GM18498 (cell line): ENCODE data around the gene EPSTI1.
A peak's percentile ranks its signal among the peaks of the same experiment; 100 is the strongest.
"Not testable (repeated sequence)": the region's sequence is repeated elsewhere in the genome, so short reads cannot be mapped to it uniquely, and the experiment has no call there.

Experiments used
- ATAC-seq: cut with Tn5 transposase; IDR thresholded peaks from one replicate; pipeline ENCODE4 v1.9.1; 2021; ENCODE audit warnings: mild to moderate bottlenecking, moderate library complexity; ENCODE audit not compliant: unreplicated experiment

Gene EPSTI1

DNA sequence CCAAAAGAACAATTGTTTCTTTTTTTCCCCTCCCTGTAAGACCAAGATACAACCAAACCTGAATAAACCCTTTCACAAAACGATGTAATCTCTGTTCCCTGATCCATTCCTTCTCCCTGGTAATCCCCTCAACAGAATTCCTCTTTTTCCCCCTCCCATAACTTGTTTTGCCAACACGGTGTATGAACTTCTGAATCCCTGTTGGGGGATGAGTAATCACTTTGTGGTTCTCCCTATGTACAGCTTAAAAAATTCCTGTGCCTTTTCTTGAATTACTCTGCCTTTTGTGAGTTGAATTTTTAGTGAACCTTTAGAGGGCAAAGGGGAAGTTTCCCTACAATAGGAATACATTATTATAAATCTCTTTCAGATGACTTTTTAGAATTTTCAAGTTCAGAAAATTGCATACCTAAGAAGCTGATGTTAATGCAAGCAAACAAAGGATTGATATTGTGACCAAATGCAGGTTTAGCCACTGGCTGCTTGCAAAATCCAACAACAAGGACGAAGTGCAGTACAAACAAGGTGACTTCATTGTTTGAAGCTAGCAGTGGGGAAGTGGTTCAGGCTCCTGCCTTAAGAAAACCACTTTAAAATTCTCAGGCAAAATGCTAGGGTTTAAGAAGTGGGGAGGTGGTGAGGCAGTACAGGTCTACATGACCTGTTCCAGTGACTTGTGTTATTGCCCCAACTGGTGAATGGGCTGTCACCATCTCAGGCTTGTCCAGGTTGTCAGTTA is 15.0 kb upstream of the EPSTI1 start:
- ATAC-seq: no peak

DNA sequence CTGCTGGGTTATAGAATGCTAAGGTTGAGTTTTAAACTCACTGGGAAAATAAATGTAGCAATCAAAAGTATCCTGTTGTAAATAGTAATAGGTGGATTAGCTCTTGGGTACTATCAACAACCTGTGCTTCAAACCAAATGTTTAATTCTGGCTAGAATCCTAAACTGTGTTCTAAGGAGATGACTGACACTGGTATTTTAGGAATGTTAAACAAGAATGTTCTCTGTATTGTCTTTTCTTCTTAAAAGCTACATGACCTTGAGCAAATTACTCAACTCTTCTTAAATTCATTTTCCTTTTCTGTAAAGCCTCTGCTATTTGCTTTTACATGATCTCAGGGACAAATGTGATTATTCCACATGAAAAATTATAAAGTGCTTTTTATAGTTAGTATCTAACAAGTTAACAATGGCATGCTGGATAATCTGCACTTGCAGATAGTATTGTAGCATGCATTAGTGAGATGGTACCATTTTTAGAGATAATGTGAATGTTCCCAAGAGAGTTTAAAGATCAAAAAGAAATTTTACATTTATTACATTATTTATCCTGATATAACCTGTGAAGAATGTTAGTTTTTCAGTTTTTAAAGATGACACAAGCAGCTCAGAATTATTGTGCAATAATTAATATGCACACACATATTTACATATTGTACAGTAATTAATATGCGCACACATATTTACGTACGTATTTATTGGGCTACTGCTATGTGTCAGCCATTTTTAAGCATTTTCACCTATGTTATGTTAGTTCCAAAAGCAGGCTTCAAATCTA is 13.6 kb upstream of the EPSTI1 start:
- ATAC-seq: no peak

DNA sequence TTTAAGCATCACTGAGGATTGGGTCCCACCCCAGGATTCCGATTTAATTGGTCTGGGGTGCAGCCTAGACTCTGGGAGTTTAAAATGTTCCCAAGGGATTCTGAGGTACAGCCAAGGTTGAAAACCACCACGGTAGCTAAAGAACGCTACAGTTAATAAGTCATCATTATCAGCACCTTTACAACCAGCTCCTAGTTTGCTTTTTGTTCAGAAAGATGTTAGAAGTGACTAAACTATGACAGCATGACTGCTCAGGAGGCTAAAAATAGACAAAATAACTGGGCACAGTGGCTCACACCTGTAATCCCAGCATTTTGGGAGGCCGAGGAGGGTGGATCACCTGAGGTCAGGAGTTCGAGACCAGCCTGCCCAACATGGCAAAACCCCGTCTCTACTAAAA is 11.7 kb upstream of the EPSTI1 start:
- ATAC-seq: no peak

DNA sequence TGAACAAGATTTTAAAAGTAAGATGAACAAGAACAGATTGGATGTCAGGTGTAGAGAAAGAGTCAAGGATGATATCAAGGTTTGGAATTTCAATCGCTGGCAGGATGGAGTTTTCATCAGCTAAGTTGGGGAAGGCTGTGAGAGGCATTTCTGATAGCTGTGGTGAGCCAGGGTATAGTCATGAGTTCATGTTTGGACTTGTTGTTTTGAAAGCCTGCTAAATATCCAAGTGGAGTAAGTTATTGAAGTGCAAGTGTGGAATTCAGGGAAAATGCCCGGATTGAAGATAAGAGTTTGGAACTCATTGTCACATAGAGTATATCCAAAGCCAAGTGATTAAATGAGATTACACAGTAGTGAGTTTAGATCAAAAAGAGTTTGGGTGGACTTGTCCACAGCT is 11.0 kb upstream of the EPSTI1 start:
- no peak for ATAC-seq

DNA sequence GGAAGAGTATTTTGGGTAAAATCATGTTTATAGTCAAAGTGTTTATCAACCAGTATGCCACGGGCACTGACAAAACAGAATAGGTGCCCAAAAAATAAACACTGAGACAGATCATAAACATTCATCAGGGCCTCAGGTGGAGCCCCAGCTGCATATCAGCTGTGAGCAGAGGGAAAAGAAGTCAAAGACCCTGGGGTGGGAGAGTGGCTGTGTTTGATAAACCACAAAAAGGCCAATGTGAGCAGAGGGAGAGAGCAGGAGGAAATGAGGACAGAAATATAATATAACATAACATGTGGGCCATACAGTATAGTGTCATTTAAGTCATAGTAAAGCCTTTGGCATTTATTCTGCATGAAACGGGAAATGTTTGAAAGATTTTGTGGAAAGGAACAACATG is 10.0 kb upstream of the EPSTI1 start:
- ATAC-seq: no peak

DNA sequence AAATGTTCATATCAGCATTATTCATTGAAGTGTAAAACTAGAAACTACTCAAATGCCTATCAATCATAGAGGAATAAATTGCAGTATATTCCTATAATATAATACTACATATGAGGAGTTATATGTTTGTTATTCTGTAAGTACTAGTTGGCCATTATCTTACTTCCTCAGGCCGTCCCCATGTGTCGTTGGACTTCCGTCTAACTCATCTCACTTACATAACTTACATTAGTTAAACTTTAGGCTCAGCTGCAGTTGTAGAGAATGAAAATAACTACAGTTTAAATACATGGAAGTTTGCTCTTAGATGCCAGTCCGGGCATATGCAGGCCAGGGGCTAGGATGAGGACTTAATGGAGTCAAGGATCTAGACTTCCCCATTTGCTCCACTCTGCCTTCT is 8.6 kb upstream of the EPSTI1 start:
- ATAC-seq: no peak

DNA sequence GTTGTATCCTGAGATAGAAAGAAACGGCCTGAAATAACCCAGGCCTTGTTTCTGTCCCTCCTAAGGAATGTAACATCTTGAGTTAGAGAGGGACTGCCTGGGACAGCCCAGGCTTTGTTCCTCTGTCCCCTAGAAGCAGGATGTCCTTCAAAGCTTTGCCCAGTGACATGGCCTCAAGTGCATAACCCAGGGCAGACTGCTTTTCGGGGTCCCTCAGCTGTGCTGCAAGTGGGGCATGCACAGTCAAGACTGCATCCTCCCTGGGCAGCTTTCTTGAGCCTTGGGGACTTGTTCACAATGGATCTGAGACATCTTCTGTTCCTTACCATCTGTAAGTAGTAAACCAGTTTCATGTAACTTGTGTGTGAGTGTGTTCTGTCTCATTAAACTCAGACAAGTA is 7.5 kb upstream of the EPSTI1 start:
- ATAC-seq: no peak

DNA sequence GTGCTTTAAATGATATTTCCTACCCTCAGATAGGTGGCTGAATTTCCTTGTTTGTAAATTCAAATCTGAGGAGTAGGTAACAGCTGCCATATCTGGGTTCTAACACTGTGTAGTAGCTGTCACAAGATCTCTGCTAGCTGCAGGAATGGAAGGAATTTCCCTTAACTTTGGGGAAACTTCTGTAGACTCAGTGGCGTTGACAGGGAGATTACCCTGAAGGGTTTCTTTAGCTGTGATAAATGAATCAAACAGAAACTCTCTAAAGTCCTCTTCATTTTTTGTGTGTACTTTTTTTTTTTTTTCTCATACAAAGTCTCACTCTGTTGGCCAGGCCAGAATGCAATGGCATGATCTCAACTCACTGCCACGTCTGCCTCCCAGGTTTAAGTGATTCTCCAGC is 5.3 kb upstream of the EPSTI1 start:
- ATAC-seq: peak; percentile 34

DNA sequence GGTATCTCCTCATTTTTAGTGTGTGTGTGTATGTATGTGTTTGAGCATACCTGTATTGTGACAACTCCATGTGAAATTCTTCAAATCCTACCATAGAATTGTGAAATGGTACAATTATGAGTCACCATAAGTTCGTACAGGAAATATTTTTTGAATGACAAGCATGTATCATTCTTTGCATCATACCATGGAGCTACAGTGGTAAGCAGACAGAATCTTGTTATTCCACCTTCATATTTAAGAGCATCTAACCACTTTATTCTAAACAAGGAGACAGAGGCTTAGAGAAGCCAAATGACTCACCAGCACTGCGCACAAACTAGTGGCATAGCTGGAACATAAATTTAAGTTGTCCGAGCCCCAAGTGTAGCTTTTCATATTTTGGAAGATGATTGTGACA is 4.5 kb upstream of the EPSTI1 start:
- ATAC-seq: no peak

DNA sequence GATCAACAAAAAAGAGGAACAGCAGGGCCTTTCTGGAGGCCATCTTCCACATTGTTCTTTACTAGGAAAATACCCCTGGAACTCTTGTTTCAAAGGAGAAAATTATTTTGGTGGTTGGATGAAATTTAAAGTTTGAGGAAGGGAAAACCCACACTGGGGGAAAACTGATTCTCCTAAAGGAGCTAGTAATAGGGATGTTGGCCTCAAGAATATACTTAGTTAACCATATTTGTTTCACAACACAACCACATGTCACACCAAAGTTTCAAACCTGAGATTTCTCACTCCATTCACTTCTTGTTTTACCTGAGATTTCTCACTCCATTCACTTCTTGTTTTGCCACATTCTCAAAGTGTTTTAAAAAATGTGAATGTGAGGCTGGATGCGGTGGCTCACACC is 2.8 kb upstream of the EPSTI1 start:
- no peak for ATAC-seq

DNA sequence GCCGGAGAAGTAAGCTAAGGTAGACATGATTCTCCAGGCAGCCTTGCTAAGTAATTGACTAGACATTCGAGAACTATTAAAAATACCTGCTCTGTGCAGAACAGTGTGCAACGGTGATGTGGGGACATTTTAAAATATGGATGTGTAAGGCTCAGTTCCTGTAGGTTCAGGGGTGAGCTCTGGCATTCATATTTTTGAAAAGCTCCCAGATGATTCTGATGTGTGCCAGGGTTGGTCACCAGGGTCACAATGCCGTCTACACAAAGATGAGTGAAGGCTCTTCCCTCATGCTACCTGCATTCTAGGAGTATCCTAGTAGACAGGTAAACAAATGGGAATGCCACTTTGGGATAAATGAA is 702 bp upstream of the EPSTI1 start:
- peak; percentile 22 for ATAC-seq

DNA sequence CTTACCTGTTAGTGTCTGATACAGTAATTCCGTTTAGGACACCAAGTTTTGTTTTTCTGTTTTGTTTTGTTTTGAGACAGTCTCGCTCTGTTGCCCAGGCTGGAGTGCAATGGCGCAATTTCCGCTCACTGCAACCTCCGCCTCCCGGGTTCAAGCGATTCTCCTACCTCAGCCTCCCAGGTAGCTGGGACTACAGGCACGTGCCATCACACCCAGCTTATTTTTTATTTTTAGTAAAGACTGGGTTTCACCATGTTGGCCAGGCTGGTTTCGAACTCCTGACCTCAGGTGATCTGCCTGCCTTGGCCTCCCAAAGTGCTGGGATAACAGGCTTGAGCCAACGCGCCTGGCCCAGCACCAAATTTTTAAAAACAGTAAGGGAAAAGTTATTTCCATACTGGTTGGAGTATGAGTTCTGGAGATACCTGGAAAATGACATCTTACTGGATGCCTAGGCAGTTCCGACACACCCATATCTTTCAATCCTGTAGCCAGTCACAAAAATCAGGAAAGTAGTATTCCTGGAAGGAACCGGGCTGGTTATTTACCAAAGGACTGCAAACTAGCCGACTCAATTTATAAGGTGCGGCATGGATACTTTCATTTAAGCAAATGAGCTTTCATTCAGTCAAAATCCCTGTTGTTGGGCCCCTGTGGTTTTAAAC is 676 bp downstream of the EPSTI1 start:
- not testable (repeated sequence) for ATAC-seq

DNA sequence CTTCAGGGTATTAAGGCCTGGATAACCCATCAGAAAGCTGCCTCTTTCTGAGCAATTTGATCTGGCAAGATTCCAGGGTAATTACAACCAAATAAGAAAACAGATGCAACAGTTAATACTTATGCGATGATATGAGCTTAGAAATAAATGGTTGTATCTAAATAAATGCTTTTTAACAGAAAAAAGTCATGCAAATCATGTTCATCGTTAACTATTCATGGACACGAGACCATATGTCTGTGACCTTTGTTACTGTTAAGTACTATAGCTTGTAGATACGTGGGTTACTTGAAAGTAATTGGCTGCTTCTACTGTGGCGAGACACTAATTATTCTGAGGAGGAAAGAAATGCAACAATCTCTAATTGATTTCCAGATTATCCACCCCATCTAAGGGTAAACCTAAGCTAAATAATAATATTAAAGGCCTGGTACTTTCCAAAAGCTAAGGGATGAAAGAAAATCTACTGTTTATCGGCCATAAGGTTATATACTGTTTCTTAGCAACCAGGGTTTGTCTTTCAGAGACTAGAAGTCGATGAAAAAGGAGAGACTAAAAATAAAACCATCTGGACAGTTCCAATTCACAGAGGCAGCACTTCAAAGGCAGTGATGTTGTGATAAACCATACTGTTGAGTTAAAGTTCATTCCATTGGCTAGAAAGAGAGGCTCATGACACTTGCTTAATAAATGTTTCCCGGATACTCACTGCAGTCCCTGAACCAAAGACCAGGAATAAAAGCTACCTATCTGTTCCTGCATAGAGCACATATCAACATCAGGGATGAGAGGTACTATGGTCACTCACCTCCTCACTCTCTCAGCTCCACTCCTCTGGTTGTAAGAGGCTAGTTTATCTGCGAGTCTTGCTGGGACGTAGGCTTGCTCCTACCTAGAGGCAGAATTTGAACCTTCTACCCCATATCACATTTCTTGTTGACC is 1.5 kb downstream of the EPSTI1 start:
- ATAC-seq: no peak

DNA sequence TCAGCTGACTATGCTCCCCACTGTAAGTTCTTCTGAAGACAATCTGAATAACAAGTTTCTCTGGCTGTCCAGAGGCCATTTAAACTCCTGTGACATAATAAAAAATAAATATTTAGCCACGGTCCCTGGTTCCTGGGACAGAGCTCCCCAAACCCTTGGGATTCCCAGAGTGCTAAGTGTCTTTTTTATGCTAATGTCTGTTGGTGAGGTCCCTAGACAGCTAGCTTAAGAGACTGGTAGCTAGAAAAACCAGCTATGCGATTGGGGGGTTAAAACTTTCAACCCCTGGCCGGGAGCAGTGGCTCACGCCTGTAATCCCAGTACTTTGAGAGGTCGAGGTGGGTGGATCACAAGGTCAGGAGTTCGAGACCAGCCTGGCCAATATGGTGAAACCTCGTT is 5.9 kb downstream of the EPSTI1 start:
- no peak for ATAC-seq

DNA sequence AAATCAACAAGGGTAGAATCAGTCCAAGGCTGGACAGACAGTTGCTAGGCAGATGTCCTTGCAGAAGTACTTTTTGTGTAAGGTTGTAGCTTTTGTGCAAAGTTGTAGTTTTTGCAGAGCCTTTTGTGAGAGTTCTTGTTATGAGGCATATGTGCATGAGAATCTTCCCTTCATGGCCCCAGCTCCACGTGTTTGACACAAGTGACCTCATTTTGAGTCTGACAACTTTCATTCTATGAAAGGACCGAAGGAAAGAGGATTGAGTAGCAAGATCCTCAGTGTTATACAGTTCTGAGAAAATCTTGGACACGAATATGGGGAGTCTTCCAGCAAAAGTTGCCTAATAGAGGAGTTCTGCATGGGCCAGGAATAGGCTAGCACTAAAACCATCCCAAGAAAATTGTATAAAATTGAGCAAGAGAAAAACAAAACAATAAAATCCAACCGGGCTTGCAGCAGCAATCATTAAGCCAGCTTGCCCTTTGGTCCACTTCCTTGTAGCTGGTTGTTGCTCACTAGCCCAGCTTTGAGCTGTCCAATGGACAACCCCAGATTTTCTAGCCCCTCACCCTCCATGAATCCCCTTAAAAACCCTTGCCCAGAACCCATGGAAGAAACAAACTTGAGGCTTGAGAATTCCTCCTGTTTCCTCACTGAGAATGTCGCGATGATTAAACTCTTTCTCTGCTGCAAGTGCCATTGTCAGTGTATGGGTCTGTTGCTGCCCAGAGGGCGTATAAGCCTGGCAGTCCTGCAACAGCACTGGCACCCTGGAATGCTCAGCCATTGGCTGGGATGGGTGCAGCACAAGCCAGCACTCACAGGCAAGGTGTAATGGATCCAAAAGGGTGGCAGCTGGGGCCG is 6.5 kb downstream of the EPSTI1 start:
- ATAC-seq: no peak

DNA sequence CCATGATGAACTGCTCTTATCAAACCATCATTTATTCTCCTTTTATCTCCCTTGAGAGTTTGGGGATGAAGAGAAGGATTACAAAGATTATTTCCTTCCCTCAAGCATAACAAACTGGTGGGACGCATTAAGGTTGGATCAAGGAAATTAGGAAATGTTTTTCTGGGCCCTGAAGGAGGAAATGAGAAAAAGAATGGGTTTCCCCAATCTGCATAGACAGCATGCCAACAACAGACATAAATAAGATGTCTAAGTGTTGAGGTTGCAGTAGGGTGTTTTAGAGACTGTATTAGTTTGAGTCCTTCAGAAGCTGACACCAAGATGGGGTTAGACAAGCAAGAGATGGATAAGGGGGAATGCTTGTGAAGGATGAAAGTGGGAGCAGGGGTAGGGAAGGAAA is 7.3 kb downstream of the EPSTI1 start:
- ATAC-seq: no peak

DNA sequence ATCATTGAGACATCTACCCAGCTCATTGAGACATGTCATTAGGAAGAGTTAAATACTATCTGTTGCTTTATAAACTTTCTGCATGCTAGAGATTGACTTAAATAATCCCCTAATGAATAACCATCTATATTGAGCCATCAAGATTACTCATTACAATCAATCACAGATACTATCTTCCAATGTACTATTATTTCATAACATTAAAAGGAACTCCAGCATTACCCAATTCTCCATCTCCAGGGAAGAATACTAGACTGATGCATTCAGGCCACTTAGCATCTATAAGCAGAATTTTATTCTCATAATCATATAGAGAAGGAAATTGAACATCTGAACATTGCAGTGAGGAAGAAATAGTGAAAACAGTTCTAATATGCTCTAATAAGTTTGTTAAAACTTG is 8.0 kb downstream of the EPSTI1 start:
- ATAC-seq: no peak

DNA sequence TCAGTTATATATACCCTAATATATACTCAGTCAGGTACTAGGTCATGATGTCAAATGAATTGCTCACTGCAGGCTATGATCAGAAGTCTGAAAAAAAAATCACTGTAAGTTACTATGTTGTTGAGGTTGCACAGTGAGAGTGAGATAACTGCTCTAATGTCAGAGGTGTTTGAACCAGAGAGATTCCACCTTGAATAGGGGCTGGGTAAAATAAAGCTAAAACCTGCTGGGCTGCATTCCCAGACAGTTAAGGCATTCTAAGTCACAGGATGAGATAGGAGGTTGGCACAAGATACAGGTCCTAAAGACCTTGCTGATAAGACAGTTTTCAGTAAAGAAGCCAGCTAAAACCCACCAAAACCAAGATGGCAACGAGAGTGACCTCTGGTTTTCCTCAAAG is 10.2 kb downstream of the EPSTI1 start:
- ATAC-seq: no peak

DNA sequence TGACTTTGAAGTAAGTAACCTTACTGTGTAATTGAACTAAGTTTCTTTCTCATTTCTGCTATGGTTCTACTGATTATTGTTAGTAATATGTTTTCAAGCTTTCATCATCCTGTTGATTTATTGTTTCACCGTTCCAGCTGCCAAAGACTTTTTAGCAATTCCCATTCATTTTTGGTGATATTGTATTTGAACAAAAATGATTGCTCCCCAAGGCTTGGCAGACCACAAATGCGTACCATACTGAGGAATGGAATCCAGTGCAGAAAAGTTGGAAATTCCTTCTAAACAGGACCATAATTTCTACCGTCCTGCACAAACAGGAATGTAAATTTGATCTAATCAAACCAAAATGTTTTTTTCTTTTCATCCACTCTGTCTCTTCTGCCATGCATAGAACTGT is 10.7 kb downstream of the EPSTI1 start:
- no peak for ATAC-seq

DNA sequence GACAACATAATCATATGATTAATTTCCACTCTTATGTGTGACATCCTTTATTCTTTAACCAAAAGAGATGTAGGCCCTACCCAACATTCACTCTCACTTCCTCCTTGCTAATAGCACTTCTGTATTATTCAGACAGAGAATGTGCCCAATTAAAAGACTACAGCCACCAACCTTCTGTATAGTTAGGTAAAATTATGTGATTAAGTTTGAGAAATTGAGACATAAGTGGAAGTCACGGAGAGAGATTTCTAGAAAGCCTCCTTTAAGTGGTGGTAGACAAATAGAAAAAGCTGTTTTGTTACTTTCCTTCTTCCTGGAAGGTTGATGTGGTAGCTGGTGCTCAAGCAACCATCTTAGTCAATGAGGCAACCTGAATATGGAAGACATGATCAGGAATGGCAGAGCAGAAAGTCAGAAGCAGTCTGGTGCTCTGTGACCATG is 14.8 kb downstream of the EPSTI1 start:
- no peak for ATAC-seq
